Activated B cell treated with CpG ODN at 0.5 μM for 24 hours (primary cell): Measurements from ENCODE around the gene LDLRAD4. TPM values are rescaled to one million over a fixed set of nuclear protein-coding genes. Genes with fewer than 3 reads are reported as not detected.

Source experiments
- ATAC-seq: fragments of 200-7000 bp; cut with Tn5 transposase; one replicate; pipeline ENCODE4 v1.10.0; 2021; ENCODE audit warnings: low read depth, mild to moderate bottlenecking, moderate library complexity
- CTCF ChIA-PET: fragments of 350-600 bp; sonication (Branson Sonifier 250); formaldehyde crosslinking; loops from one replicate; lab custom pipeline; 2021; ENCODE audit warnings: antibody characterized with exemption; lab: Charles Lee
- POLR2A ChIA-PET: fragments of 350-600 bp; sonication (Branson Sonifier 250); formaldehyde crosslinking; loops from one replicate; lab custom pipeline; 2021; ENCODE audit warnings: antibody characterized with exemption; lab: Charles Lee
- DNase-seq: peaks from one replicate; pipeline ENCODE4 v3.0.0; 2022
- H3K27ac Mint-ChIP-seq: one replicate; pipeline ENCODE4 v1.8.0; 2020; ENCODE audit warnings: mixed read lengths
- H3K27me3 Mint-ChIP-seq: one replicate; pipeline ENCODE4 v1.8.0; 2021; ENCODE audit warnings: mixed read lengths
- H3K36me3 Mint-ChIP-seq: one replicate; pipeline ENCODE4 v1.8.0; 2021; ENCODE audit warnings: low read depth, mixed read lengths
- H3K4me1 Mint-ChIP-seq: one replicate; pipeline ENCODE4 v1.8.0; 2021; ENCODE audit warnings: mixed read lengths
- H3K4me3 Mint-ChIP-seq: one replicate; pipeline ENCODE4 v1.8.0; 2020; ENCODE audit warnings: mild to moderate bottlenecking, mixed read lengths
- H3K9me3 Mint-ChIP-seq: one replicate; pipeline ENCODE4 v1.8.0; 2020; ENCODE audit warnings: mixed read lengths
- intact Hi-C: fragments of 100-400 bp; cut with micrococcal nuclease; formaldehyde crosslinking; loops from one replicate; pipeline ENCODE4 v1.15.1; 2024
- total RNA-seq: library from RNA; stranded (reverse); gene quantifications from 2 replicates; pipeline ENCODE4 v1.2.3, GENCODE V29; 2022
- TF ChIP-seq, protein P1 (sequence below): fragments of 200-600 bp; IDR thresholded peaks from one replicate; pipeline ENCODE4 v1.8.0; 2022; ENCODE audit warnings: antibody characterized with exemption, mild to moderate bottlenecking

LDLRAD4 gene
- total RNA-seq, 1 donor from 2014 or later, result 66.9 TPM

DNA sequence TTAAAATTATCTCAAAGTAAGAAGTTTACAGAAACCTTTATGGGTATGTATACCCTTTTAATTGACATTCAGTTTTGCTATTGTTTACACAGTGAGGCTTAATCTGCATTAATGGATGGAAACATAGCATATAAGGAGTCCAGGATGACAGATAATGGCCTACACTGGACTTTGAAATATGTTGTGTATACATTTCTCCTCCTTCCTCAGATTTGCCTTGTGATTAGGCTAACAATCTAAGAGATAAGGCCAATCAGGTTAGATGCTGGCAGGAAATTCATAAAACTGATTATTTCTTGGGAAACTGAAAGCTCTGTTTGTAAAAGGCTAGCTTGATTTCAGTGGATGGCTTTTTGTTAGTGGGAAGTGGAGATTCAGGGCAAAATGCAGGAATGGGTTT is 191.9 kb downstream of the LDLRAD4 start:
- Mint-ChIP-seq H3K4me3 (no peak overlapping the region), H3K4me1 (no peaks in the 10 kb centered on the region), H3K27ac (no peak overlapping the region), H3K36me3 (no peaks in the 10 kb centered on the region), H3K27me3 (no peaks in the 10 kb centered on the region), H3K9me3 (peaks cover 7% of the 10 kb centered on the region)
- intact Hi-C loops, result no loop called here
- DNase-seq (no peak), ATAC-seq (no peak)
- POLR2A ChIA-PET, result no interaction called here
- CTCF ChIA-PET, result no interaction called here
- TF ChIP-seq, protein P1, sequence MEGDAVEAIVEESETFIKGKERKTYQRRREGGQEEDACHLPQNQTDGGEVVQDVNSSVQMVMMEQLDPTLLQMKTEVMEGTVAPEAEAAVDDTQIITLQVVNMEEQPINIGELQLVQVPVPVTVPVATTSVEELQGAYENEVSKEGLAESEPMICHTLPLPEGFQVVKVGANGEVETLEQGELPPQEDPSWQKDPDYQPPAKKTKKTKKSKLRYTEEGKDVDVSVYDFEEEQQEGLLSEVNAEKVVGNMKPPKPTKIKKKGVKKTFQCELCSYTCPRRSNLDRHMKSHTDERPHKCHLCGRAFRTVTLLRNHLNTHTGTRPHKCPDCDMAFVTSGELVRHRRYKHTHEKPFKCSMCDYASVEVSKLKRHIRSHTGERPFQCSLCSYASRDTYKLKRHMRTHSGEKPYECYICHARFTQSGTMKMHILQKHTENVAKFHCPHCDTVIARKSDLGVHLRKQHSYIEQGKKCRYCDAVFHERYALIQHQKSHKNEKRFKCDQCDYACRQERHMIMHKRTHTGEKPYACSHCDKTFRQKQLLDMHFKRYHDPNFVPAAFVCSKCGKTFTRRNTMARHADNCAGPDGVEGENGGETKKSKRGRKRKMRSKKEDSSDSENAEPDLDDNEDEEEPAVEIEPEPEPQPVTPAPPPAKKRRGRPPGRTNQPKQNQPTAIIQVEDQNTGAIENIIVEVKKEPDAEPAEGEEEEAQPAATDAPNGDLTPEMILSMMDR, result no peak

DNA sequence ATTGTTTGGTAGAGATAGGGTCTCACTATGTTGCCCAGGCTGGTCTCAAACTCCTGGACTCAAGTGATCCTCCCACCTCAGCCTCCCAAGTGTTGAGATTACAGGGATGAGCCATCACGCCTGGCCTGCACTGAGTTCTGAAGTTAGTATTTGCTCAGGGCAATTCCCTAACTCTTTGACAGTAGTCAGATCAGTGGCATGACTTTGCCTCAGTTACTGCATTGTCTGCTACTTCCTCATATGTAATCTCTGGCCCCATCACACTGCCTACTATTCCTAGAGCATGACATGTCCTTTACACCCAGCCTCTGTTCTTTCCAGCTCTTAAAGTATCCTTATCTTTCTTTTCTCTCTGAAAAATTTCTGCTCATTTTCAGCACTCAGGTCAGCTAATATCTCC is 193.5 kb downstream of the LDLRAD4 start:
- Mint-ChIP-seq H3K9me3 (peaks cover 7% of the 10 kb centered on the region), H3K27ac (no peak overlapping the region), H3K27me3 (no peaks in the 10 kb centered on the region), H3K4me3 (no peak overlapping the region), H3K4me1 (peaks cover 2% of the 10 kb centered on the region), H3K36me3 (no peaks in the 10 kb centered on the region)
- POLR2A ChIA-PET, result no interaction called here
- CTCF ChIA-PET, result no interaction called here
- no peak for ATAC-seq
- no peak for DNase-seq
- intact Hi-C loops, result no loop called here
- TF ChIP-seq, protein P1, result no peak

DNA sequence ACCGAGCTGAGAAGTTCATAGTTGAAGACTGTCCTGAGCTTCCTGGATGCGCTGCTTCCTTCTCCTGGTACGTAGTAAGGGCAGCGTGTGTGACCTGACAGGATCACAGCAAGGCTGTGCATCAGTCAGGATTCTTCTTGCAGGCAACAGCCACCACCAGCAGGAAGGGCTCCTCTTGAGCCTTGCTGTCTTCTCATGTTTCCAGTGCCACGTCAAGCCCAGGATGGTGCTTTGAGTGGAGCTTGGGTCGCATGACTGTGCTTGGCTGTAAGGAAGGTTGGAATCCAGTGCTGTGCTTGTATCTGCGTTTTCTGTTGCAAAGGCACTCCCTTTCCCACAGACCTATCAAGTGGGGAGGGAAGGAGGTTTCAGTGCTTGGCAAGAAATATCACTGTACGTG is 194.3 kb downstream of the LDLRAD4 start:
- DNase-seq (no peak), ATAC-seq (no peak)
- ChIA-PET POLR2A (no interaction called here), CTCF (no interaction called here)
- intact Hi-C loops, result no loop called here
- Mint-ChIP-seq H3K9me3 (peaks cover 7% of the 10 kb centered on the region), H3K27ac (no peak overlapping the region), H3K4me3 (no peak overlapping the region), H3K36me3 (no peaks in the 10 kb centered on the region), H3K4me1 (peaks cover 2% of the 10 kb centered on the region), H3K27me3 (no peaks in the 10 kb centered on the region)
- TF ChIP-seq, protein P1, result no peak

DNA sequence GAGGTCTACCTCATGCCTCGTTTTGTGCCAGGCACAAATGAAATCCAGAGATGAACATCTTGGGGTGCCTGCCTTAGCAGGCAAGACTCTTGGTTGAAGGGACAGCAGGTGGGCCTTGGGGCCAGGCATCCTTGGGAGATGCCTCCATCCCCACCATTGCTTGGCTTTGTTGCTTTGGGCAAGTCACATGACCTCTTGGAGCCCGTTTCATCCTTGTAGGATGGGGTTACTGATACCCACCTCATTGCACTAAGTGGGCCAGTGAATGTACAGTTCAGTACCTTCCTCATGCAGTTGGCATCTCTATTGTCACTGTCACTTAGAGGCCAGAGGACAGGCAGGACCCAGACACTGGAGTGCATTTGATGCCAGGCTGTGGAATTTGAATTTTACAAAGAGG is 195.5 kb downstream of the LDLRAD4 start:
- CTCF ChIA-PET, result no interaction called here
- ATAC-seq, result no peak
- H3K36me3 Mint-ChIP-seq, result no peaks in the 10 kb centered on the region
- intact Hi-C loops, result no loop called here
- POLR2A ChIA-PET, result no interaction called here
- H3K27ac Mint-ChIP-seq, result no peak overlapping the region
- TF ChIP-seq, protein P1, result no peak
- H3K27me3 Mint-ChIP-seq, result peaks cover 3% of the 10 kb centered on the region
- DNase-seq, result no peak
- peaks cover 2% of the 10 kb centered on the region for H3K4me1 Mint-ChIP-seq
- peaks cover 7% of the 10 kb centered on the region for H3K9me3 Mint-ChIP-seq
- no peak overlapping the region for H3K4me3 Mint-ChIP-seq

DNA sequence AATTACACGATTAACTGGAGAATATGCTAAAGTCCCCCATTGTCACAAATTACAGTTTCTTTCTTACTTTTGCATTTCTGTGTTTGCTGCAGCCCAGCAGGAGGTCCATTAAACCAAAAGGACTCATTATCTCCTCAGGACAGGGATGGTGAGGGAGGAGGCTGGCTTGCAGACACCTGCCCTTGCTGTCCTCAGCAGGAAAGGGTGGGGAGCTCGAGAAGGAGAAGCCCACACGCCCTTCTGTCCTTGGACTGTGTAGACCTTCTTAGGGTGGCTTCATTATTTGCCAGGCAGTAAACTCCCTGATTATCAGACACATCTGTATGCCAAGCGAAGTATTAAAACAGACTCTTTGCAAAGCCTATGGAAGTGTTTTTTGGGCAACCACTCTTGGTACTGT is 196.0 kb downstream of the LDLRAD4 start:
- H3K27me3 Mint-ChIP-seq, result peaks cover 3% of the 10 kb centered on the region
- DNase-seq, result no peak
- intact Hi-C loops, result no loop called here
- peaks cover 2% of the 10 kb centered on the region for H3K4me1 Mint-ChIP-seq
- H3K36me3 Mint-ChIP-seq, result no peaks in the 10 kb centered on the region
- no peak for ATAC-seq
- H3K9me3 Mint-ChIP-seq, result peaks cover 7% of the 10 kb centered on the region
- H3K4me3 Mint-ChIP-seq, result no peak overlapping the region
- POLR2A ChIA-PET, result no interaction called here
- CTCF ChIA-PET, result no interaction called here
- TF ChIP-seq, protein P1, result no peak
- H3K27ac Mint-ChIP-seq, result no peak overlapping the region
